HG03432 (cell line): Measurements from ENCODE around the gene NPL.
A peak's percentile ranks its signal among the peaks of the same experiment; 100 is the strongest.

Experiments used
- ATAC-seq: cut with Tn5 transposase; IDR thresholded peaks from one replicate; pipeline ENCODE4 v1.9.1; 2021; ENCODE audit warnings: mild to moderate bottlenecking, moderate library complexity; ENCODE audit not compliant: unreplicated experiment

Gene NPL

DNA sequence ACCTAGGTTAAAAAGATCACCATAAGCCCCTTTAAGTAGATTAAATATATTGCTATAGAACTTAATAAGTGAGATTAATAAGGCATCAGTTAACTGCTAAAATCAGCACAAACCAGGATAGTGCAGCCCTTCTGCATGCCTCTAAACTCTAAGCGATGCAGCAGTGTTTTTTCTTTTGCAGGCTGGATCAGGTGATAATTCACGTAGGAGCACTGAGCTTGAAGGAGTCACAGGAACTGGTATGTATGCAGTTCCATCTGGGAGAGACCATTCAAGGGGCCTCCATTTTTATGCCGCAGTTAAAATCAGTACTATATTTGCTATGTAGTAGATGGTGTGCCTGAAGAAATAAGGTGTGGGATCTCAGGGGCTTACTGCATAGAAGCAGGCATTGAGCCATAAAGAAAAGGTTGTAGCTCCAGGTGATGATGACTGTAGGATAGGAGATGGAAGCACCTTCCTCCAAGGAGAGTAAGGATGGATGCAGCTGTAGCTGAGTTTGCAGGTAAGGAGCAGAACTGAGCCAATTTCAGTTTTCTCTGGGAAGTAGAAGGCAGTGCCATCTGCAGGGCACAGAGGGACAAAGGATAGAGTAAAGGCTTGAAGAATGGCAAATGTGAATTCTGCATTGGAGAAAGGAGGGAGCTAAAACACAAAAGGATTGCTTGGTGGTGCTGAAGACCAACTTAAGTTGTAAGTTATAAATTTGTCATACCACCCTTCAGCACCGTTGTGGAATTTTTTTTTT, 22.6 kb downstream of the NPL start:
- ATAC-seq = no peak

DNA sequence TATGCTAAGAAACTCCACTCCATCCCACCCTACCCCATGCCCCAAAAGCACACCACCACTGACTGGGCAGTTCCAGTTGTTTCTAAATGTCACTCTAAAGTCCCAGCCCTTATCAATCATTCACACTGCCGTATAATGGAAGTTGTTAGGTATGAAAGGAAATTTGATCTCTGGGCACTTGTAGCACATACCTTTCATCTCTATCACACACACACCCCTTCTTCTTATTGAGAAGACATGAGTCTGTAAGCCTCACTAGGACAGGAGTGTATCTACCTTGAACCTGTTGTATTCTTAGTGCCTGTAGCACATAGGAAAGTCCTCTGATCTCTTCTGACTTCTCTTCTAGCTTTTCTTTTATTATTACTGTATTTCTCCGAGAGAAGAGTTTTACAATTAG, 27.3 kb downstream of the NPL start:
- ATAC-seq = no peak

DNA sequence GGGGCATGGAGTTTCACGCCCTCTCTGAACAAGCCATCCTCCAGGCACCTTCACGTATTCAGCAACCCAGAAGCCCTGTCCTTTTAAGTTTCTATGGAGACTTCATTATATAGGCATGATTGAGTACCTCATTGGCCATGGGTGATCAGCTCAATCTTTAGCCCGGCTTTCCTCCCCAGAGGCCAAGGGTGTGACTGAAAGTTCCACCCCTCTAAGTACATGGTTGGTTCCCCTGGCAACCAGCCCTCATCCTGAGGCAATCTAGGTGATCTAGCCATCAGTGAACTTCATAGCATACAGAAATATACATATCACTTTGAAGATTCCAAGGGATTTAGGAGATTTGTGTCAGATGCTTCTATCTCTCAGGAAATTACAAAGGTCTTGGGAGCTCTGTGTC, 28.2 kb downstream of the NPL start:
- no peak for ATAC-seq

DNA sequence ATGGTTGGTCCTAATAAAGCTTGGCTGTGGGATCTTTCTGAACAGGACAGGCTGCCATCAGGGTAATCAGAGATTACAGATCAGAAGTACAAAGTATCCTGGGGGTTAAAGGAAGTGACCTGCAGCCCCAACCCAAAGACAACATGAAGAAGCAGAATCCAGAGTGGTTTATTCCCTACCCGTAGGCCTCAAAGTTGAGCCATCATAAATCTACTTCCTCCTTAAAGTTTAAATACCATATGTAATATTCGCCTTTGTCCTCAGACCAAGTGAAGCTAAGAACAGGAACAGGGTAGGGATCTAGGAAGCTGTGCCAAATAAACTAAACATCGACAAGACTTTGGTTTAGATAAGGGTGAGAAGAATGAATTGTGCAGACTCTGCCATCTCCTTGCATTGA, 33.6 kb downstream of the NPL start:
- no peak for ATAC-seq

GRCh38 chr1:182826892-182827291, 37.3 kb downstream of the NPL start:
- no peak for ATAC-seq

DNA sequence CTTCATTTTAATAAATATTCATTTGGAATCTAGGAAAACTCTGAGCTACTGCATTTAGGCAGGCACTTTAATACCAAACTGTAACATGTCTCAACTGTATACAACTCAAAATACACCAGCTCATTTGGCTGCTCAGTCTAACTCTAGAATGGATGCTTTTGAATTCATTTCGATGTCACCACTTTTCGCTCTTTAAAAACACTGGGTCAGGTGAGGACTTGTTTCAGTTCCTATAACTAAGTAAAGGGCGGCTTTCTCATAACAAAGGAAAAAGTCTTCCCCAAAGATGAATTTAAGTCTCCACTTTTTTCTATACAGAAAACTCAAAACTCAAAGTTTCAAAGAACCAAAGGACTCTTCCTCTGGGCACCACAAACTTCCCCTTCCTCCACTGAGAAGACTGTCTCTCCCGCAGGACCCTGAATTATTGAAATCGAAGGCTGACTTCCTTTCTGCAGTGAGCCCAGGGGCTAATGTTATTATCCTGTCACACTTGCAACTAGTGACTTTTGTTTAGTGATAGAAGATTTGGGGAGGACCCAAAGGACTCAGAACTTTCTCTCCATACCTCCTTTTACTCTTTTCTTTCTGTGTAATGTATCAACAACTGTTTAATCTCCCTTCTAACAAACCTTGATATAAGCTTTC, 39.8 kb downstream of the NPL start:
- peak; percentile 72 for ATAC-seq

- no peak for ATAC-seq
These were observed 43.7 kb downstream of the NPL start for GRCh38 chr1:182833271-182833670.

DNA sequence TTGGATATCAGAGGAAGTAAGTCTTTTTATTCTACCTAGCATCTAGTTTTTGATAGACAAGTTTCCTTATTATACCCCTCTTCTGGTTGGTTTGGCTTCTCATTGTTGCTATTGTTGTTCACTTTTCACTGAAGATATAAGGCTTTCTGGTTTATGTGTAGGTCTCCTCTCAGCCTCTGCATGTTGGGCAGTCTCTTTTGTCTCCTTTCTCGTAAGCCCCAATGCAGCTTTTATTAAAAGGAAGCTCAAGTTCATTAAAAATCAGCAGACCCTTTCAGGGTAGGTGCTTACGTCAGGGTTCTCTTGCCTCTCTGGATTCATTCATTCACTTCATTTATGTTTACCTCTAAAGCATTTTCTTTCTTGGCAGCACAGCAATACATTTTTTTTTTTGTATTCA, 44.8 kb downstream of the NPL start:
- no peak for ATAC-seq

- no peak for ATAC-seq
These were observed 46.2 kb downstream of the NPL start for GRCh38 chr1:182835806-182836205.

DNA sequence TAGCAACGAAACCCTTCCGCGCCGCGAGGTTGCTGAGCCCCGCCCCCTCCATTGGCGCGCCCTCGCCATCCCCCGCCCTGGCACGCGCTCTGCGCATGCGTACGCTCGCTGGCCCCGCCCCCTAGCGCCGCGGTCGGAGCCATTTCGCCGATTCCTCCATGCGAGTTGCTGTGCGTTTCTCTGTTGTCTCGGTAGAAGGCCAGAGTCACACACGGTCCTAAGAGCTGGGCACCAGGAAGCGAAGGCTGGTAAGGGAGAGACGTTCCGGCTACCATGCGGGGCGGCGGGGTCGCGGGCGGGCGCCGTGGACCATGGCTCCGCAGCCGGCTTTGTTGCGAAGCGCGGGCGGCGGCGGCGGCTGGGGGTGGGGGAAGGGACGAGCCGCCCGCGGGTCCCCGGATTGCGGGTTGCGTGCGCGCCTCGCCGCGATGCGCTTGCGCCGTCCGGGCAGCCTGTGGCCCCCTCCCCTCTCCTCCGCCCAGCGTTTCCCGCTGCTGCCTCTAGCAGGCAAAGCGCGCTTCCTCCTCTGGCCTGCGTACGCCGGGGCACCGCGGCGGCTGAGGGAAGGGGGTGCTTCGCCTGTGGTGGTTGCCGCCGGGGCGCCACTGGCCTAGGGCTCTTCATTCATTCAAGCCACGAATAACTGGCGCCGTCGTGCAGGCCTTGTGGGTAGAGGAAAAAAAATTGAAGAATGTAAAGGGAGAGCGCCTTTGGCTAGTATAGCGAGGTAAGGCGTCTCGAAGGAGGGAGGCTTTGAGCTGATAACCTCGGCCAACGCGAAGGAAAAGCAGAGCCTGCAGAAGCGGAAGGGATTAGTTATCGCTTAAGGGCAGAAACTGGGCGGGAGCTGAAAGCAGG, 49.9 kb downstream of the NPL start, which contains the start of gene DHX9:
Gene DHX9, plus strand, starts transcription at position 139 of the 858 bp plus-strand sequence. CDS start 3,220 bp downstream, outside the sequence.
- ATAC-seq = peak; percentile 84

- ATAC-seq = no peak
These were observed 51.9 kb downstream of the NPL start for GRCh38 chr1:182841368-182841988.

GRCh38 chr1:182842265-182842664, 52.7 kb downstream of the NPL start:
- ATAC-seq = no peak

DNA sequence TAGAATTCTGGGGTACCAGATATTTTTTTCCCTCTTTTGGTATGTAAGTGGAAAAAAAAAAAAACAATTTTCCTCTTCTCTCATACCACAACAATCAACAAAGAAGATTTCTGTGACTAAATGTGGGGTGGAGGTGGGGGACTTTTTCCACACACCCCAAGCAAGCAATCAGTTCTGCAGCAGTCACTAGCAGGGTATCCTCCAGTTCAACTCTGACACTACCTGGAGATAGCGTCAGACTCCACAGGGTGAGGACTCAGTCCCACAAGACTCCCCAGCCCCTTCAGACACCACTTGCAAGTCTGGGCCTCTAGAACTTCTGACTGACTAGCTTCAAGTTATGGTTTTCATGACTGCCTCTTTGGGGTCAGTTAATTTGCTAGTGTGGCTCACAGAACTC, 55.8 kb downstream of the NPL start:
- no peak for ATAC-seq

DNA sequence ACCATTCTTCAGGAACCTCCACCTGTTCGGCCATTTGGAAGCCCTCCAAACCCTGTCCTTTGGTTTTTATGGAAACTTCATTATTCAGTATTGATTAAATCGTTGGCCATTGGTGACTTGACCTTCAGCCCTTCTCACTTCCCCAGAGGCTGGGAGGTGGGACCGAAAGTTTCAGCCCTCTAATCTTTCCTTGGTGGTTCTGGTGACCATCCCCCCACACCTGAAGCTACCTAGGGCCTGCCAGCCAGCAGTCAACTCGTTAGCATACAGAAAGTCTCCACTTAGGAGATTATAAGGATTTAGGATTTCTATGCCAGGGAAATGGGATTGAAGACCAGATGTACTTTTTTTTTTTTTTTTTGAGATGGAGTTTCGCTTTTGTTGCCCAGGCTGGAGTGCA, 56.3 kb downstream of the NPL start:
- ATAC-seq = no peak

- no peak for ATAC-seq
These were observed 57.5 kb downstream of the NPL start for GRCh38 chr1:182847105-182847504.

DNA sequence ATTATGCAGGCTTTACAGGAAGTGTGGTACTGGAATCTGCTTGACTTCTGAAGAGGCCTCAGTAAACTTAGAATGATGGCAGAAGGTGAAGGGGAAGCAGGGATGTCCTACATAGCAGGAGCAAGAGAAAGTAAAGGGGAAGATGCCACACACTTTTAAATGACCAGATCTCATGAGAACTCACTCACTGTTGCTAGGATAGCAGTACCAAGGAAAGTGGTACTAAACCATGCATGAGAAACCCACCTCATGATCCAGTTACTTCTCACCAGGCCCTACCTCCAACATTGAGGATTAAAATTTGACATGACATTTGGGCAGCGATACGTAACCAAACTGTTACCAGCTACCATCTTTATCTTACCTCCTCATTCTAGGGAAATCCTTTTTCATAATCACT, 59.2 kb downstream of the NPL start:
- no peak for ATAC-seq

DNA sequence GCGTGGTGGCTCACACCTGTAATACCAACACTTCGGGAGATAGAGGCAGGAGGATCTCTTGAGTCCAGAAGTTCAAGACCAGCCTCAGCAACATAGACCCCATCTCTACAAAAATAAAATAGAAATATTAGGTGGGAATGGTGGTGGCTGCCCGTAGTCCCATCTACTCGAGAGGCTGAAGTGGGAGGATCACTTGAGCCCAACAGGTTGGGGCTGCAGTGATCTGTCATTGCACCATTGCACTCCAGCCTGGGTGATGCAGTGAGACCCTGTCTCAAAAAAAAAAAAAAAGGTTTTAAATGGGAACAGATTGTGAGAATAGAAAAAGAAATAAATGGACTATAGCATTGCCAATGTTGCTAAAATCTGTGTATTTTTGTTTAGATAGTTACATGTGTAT, 60.7 kb downstream of the NPL start:
- ATAC-seq = no peak

DNA sequence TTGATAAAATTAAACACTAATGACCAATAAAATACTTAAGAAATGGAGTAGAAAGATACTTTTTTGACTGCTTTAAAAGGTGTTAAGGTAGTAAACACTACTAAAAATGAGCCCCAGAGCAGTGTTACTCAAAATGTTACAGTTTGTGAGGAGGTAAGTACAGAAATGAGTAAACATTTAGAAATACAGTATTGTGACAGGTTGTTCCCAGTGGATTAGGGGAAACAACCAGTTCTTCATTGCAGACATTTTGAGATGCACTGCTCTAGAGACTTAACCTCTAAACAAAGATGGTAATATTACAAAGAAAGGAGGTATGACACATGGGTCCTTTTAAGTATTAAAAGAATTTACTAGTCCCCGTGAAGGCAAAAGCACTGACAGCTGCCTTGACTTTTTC, 62.3 kb downstream of the NPL start:
- no peak for ATAC-seq

GRCh38 chr1:182855911-182856310, 66.3 kb downstream of the NPL start:
- ATAC-seq = no peak

DNA sequence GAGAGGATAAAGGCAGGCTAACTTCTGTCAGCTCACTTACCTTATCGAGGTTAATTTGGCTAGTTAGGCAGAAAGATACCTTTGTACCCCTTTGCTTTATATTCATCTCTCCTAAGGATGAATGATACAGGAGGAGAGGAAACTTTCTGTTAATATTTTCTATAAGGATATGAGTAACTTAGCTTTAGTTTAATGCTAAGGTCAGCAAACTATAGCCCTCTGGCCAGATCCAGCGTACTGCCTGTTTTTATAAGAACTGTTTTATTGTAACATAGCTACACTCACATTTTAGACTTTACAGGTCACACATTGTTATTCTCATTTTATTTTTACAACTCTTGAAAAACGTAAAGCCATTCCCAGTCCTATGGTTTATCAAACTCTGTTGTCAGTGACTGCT, 67.6 kb downstream of the NPL start:
- ATAC-seq = no peak

- no peak for ATAC-seq
These were observed 71.1 kb downstream of the NPL start for GRCh38 chr1:182860658-182861057.
